Measurements from ENCODE around the gene SEC24B.
A peak's percentile ranks its signal among the peaks of the same experiment; 100 is the strongest.

Gene SEC24B

DNA sequence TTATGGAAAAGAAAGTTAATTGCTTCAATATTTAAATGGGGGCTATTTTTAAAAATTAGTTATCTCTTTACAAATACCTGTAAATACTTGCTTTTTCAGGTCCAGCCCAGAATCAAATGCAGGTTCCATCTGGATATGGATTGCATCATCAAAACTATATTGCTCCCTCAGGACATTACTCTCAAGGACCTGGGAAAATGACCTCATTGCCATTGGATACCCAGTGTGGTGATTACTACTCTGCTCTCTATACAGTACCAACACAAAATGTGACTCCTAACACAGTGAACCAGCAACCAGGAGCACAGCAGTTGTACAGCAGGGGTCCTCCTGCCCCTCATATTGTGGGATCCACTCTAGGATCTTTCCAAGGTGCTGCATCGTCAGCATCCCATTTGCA, 29.2 kb downstream of the SEC24B start:
- no peaks in the 10 kb centered on the region for H3K9me3 ChIP-seq (ENCODE audit: control insufficient read depth, low read length)
- H2AFZ ChIP-seq (ENCODE audit: low read depth, low read length), result no peak overlapping the region
- no peaks in the 10 kb centered on the region for H3K27me3 ChIP-seq (ENCODE audit: control insufficient read depth in 1 of 2, insufficient read depth in 1 of 2, low read length in 2 of 2)
- no peak overlapping the region for H3K27ac ChIP-seq (ENCODE audit: low read length, poor library complexity, severe bottlenecking)
- H4K91ac ChIP-seq (ENCODE audit: low read length), result no peak overlapping the region
- no peak overlapping the region for H3K18ac ChIP-seq (ENCODE audit: low read depth in 1 of 2, low read length in 2 of 2)
- no peak overlapping the region for H4K8ac ChIP-seq (ENCODE audit: low read length)
- H2BK120ac ChIP-seq (ENCODE audit: low read depth, low read length), result no peak overlapping the region
- no peak overlapping the region for H2AK5ac ChIP-seq (ENCODE audit: low read length, severe bottlenecking)
- no peak for DNase-seq
- no peak overlapping the region for H3K14ac ChIP-seq (ENCODE audit: low read length in 2 of 2)
- 98% methylated on average over 1 of the region's 1 CpG for WGBS
- no peak overlapping the region for H3K4ac ChIP-seq (ENCODE audit: low read depth in 1 of 2, low read length in 2 of 2)
- H3K4me2 ChIP-seq (ENCODE audit: low read length, poor library complexity, severe bottlenecking), result no peak overlapping the region
- no peak overlapping the region for H2BK5ac ChIP-seq (ENCODE audit: low read depth, low read length, poor library complexity, severe bottlenecking)
- H3K23ac ChIP-seq (ENCODE audit: low read length in 2 of 2), result no peak overlapping the region
- peaks cover 4% of the 10 kb centered on the region for H3K79me1 ChIP-seq (replicated peaks; ENCODE audit: low read length, poor library complexity, severe bottlenecking)
- H3K9ac ChIP-seq (ENCODE audit: low read length), result no peak overlapping the region
- H3K4me1 ChIP-seq (ENCODE audit: control insufficient read depth, insufficient read depth, low read depth, low read length), result no peaks in the 10 kb centered on the region
- H3K36me3 ChIP-seq (ENCODE audit: control insufficient read depth in 1 of 2, insufficient read depth in 2 of 2, low read depth in 1 of 2, low read length in 2 of 2), result peaks cover 11 to 32% of the 10 kb centered on the region in 2 experiments
- no peak overlapping the region for H2BK12ac ChIP-seq (ENCODE audit: low read length in 2 of 2)
- no peak overlapping the region for H2BK15ac ChIP-seq (ENCODE audit: low read depth, poor library complexity, severe bottlenecking)
- no peak overlapping the region for H3K4me3 ChIP-seq (ENCODE audit: insufficient read depth in 1 of 2, low read depth in 1 of 2, low read length in 2 of 2)

DNA sequence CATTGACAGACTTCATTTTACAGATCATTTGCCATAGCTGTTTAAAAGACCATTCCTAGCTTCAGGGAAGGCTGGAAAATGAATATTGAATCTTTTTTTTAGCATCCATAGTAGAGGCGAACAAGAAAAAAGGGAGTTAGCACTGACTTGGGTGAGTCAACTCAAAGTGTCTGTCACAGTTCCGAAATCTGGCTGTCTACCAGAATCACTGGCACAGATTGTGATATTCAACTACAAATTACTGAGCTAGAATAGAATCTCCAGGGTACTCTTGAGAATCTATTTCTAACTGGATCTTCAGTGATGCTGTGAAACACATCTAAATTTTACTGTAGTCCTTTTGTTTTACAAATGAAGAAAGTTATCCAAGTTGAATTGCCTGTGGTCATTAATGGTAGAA, 31.5 kb downstream of the SEC24B start:
- no peak overlapping the region for H2BK120ac ChIP-seq (ENCODE audit: low read depth, low read length)
- H3K27me3 ChIP-seq (ENCODE audit: control insufficient read depth in 1 of 2, insufficient read depth in 1 of 2, low read length in 2 of 2), result no peaks in the 10 kb centered on the region
- no peak overlapping the region for H3K27ac ChIP-seq (ENCODE audit: low read length, poor library complexity, severe bottlenecking)
- no peak overlapping the region for H3K23ac ChIP-seq (ENCODE audit: low read length in 2 of 2)
- no peak overlapping the region for H3K14ac ChIP-seq (ENCODE audit: low read length in 2 of 2)
- H3K4me1 ChIP-seq (ENCODE audit: control insufficient read depth, insufficient read depth, low read depth, low read length), result no peaks in the 10 kb centered on the region
- no peak overlapping the region for H2AK5ac ChIP-seq (ENCODE audit: low read length, severe bottlenecking)
- peaks cover 11 to 52% of the 10 kb centered on the region in 2 experiments for H3K36me3 ChIP-seq (ENCODE audit: control insufficient read depth in 1 of 2, insufficient read depth in 2 of 2, low read depth in 1 of 2, low read length in 2 of 2)
- H3K9me3 ChIP-seq (ENCODE audit: control insufficient read depth, low read length), result no peaks in the 10 kb centered on the region
- H2AFZ ChIP-seq (ENCODE audit: low read depth, low read length), result no peak overlapping the region
- no peak overlapping the region for H3K4me3 ChIP-seq (ENCODE audit: insufficient read depth in 1 of 2, low read depth in 1 of 2, low read length in 2 of 2)
- no peak overlapping the region for H3K4me2 ChIP-seq (ENCODE audit: low read length, poor library complexity, severe bottlenecking)
- H4K91ac ChIP-seq (ENCODE audit: low read length), result no peak overlapping the region
- WGBS, result 100% methylated on average over 2 of the region's 2 CpGs
- no peak for DNase-seq
- H3K4ac ChIP-seq (ENCODE audit: low read depth in 1 of 2, low read length in 2 of 2), result no peak overlapping the region
- no peak overlapping the region for H2BK12ac ChIP-seq (ENCODE audit: low read length in 2 of 2)
- no peak overlapping the region for H2BK5ac ChIP-seq (ENCODE audit: low read depth, low read length, poor library complexity, severe bottlenecking)
- H2BK15ac ChIP-seq (ENCODE audit: low read depth, poor library complexity, severe bottlenecking), result no peak overlapping the region
- no peak overlapping the region for H3K9ac ChIP-seq (ENCODE audit: low read length)
- no peak overlapping the region for H4K8ac ChIP-seq (ENCODE audit: low read length)
- H3K79me1 ChIP-seq (replicated peaks; ENCODE audit: low read length, poor library complexity, severe bottlenecking), result peaks cover 4% of the 10 kb centered on the region
- no peak overlapping the region for H3K18ac ChIP-seq (ENCODE audit: low read depth in 1 of 2, low read length in 2 of 2)

DNA sequence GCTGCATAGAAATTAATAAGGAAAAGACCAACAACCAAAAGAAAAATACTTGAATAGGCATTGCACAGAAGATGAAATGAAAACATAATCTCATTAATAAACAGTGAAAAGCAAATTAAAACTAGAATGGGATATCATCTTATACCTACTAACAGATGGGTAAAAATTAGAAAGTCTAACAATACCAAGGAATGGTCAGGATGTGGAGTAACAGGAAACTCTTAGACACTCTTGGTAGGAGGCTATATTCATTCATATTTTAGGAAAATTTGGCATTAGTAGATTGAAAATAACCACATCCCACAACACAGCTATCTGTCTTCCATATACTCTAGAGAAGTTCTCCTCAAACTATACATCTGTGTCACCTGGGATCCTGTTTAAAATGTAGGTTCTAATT, 36.3 kb downstream of the SEC24B start:
- H3K18ac ChIP-seq (ENCODE audit: low read depth in 1 of 2, low read length in 2 of 2), result no peak overlapping the region
- H3K14ac ChIP-seq (ENCODE audit: low read length in 2 of 2), result no peak overlapping the region
- no peak overlapping the region for H3K23ac ChIP-seq (ENCODE audit: low read length in 2 of 2)
- no peaks in the 10 kb centered on the region for H3K79me1 ChIP-seq (replicated peaks; ENCODE audit: low read length, poor library complexity, severe bottlenecking)
- H4K91ac ChIP-seq (ENCODE audit: low read length), result no peak overlapping the region
- no peak overlapping the region for H4K8ac ChIP-seq (ENCODE audit: low read length)
- DNase-seq, result no peak
- no peak overlapping the region for H3K9ac ChIP-seq (ENCODE audit: low read length)
- no peak overlapping the region for H2BK12ac ChIP-seq (ENCODE audit: low read length in 2 of 2)
- H3K27me3 ChIP-seq (ENCODE audit: control insufficient read depth in 1 of 2, insufficient read depth in 1 of 2, low read length in 2 of 2), result no peaks in the 10 kb centered on the region
- H3K4me1 ChIP-seq (ENCODE audit: control insufficient read depth, insufficient read depth, low read depth, low read length), result peaks cover 4% of the 10 kb centered on the region
- H3K4me2 ChIP-seq (ENCODE audit: low read length, poor library complexity, severe bottlenecking), result no peak overlapping the region
- H3K27ac ChIP-seq (ENCODE audit: low read length, poor library complexity, severe bottlenecking), result no peak overlapping the region
- peaks cover 3 to 65% of the 10 kb centered on the region in 2 experiments for H3K36me3 ChIP-seq (ENCODE audit: control insufficient read depth in 1 of 2, insufficient read depth in 2 of 2, low read depth in 1 of 2, low read length in 2 of 2)
- no peak overlapping the region for H2AFZ ChIP-seq (ENCODE audit: low read depth, low read length)
- no peak overlapping the region for H2AK5ac ChIP-seq (ENCODE audit: low read length, severe bottlenecking)
- no peak overlapping the region for H2BK15ac ChIP-seq (ENCODE audit: low read depth, poor library complexity, severe bottlenecking)
- no peak overlapping the region for H3K4me3 ChIP-seq (ENCODE audit: insufficient read depth in 1 of 2, low read depth in 1 of 2, low read length in 2 of 2)
- H2BK120ac ChIP-seq (ENCODE audit: low read depth, low read length), result no peak overlapping the region
- no peak overlapping the region for H3K4ac ChIP-seq (ENCODE audit: low read depth in 1 of 2, low read length in 2 of 2)
- H2BK5ac ChIP-seq (ENCODE audit: low read depth, low read length, poor library complexity, severe bottlenecking), result no peak overlapping the region
- no peaks in the 10 kb centered on the region for H3K9me3 ChIP-seq (ENCODE audit: control insufficient read depth, low read length)

DNA sequence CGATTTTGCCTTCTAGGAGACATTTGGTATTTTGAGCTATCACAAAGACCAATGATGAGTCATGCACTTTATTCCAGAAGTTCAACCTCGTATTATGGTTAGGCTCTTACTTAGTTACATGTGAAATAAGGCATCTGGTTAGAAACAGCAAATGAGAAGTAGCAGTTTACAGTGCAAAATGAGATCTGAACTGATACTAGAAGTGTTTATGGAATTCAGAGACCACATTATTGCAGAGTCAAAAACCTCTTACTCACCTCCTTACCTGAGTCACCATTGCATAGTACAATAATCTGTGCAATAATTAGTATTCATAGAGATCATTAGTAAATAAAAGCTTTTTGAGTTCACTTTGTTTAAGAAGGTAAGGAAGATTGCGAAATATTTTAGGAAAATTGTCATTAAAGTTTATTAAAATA, 38.7 kb downstream of the SEC24B start:
- Histone ChIP-seq H4K91ac (ENCODE audit: low read length) (no peak overlapping the region), H2AFZ (ENCODE audit: low read depth, low read length) (no peak overlapping the region), H3K27me3 (ENCODE audit: control insufficient read depth in 1 of 2, insufficient read depth in 1 of 2, low read length in 2 of 2) (no peaks in the 10 kb centered on the region), H3K79me1 (replicated peaks; ENCODE audit: low read length, poor library complexity, severe bottlenecking) (peaks cover 2% of the 10 kb centered on the region), H3K27ac (ENCODE audit: low read length, poor library complexity, severe bottlenecking) (no peak overlapping the region), H3K4ac (ENCODE audit: low read depth in 1 of 2, low read length in 2 of 2) (no peak overlapping the region), H3K36me3 (ENCODE audit: control insufficient read depth in 1 of 2, insufficient read depth in 2 of 2, low read depth in 1 of 2, low read length in 2 of 2) (peaks cover 3 to 69% of the 10 kb centered on the region in 2 experiments), H3K14ac (ENCODE audit: low read length in 2 of 2) (no peak overlapping the region), H2AK5ac (ENCODE audit: low read length, severe bottlenecking) (no peak overlapping the region), H2BK15ac (ENCODE audit: low read depth, poor library complexity, severe bottlenecking) (no peak overlapping the region), H2BK12ac (ENCODE audit: low read length in 2 of 2) (no peak overlapping the region), H3K23ac (ENCODE audit: low read length in 2 of 2) (no peak overlapping the region), H4K8ac (ENCODE audit: low read length) (no peak overlapping the region), H2BK120ac (ENCODE audit: low read depth, low read length) (no peak overlapping the region), H3K4me2 (ENCODE audit: low read length, poor library complexity, severe bottlenecking) (no peak overlapping the region), H3K18ac (ENCODE audit: low read depth in 1 of 2, low read length in 2 of 2) (no peak overlapping the region), H3K4me1 (ENCODE audit: control insufficient read depth, insufficient read depth, low read depth, low read length) (peaks cover 4% of the 10 kb centered on the region), H3K9me3 (ENCODE audit: control insufficient read depth, low read length) (no peaks in the 10 kb centered on the region), H3K4me3 (ENCODE audit: insufficient read depth in 1 of 2, low read depth in 1 of 2, low read length in 2 of 2) (no peak overlapping the region), H3K9ac (ENCODE audit: low read length) (peak overlapping the region; percentile 9), H2BK5ac (ENCODE audit: low read depth, low read length, poor library complexity, severe bottlenecking) (no peak overlapping the region)
- WGBS, result 33% methylated on average over 2 of the region's 3 CpGs
- peak; percentile 81 for DNase-seq

All from mesenchymal stem cell (in vitro differentiated cells and primary cell).